HG02798 (cell line): Measurements from ENCODE around the gene OCA2.

Source experiments
- ATAC-seq: cut with Tn5 transposase; IDR thresholded peaks from one replicate; pipeline ENCODE4 v1.9.1; 2021; ENCODE audit warnings: mild to moderate bottlenecking; ENCODE audit not compliant: unreplicated experiment, poor library complexity

OCA2 gene

DNA sequence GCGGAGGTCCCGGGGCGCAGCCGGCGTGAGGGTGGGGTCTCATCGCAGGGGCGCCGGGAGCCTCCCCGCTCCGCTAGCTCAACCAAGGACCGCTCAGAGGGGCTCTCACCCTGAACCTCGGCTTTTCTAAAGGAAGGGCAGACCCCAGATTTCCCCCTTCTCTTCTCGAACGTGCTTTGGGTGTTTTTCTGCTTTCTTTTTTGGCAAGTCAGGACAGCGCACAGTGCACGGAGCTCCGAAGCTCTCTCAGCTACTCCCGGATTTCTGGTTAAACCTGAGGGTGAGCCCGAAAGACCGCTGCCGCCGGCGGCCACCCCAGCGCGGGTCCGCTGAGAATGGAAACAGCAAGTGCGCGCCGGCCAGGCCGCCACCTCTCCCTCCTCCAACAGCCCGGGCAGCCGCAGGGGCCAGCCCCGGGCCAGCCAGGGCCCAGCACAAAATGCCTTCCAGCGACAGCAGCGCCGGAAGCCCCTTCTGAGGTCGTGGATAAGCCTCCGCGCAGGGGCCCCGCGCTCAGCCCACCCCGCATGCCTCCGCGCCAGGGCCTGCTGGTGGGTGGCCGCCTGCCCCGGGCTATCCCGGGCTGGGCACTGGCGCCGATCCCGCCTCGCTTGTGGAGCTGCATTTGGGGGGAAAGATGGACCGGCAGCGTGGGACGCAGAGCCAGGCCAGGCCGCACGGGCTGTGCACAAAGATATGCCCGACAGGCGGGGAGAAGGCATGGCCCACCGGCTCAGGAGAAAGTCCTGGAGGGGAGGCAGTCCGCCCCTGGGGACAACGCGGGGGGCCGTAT, 8.2 kb upstream of the OCA2 start:
- no peak for ATAC-seq

- no peak for ATAC-seq
These were observed 7.4 kb upstream of the OCA2 start for GRCh38 chr15:28106294-28107110.

DNA sequence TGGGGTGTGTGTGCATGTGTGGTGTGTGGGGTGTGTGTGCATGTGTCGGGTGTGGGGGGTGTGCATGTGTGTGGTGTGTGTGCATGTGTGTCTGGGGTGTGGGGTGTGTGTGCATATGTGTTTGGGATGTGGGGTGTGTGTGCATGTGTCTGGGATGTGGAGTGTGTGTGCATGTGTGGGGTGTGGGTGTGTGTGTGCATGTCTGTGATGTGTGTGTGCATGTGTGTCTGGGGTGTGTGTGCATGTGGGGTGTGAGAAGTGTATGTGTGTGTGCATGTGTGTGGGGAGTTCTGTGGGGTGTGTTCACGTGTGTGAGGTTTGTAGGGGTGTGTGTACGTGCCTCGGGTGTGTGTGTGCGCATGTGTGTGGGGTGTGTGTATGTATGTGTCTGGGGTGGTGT, 6.7 kb upstream of the OCA2 start:
- no peak for ATAC-seq

- no peak for ATAC-seq
These were observed 6.2 kb upstream of the OCA2 start for GRCh38 chr15:28105224-28105791.

- no peak for ATAC-seq
These were observed 5.2 kb upstream of the OCA2 start for GRCh38 chr15:28104326-28104725.

GRCh38 chr15:28103831-28104230, 4.7 kb upstream of the OCA2 start:
- ATAC-seq, result no peak

DNA sequence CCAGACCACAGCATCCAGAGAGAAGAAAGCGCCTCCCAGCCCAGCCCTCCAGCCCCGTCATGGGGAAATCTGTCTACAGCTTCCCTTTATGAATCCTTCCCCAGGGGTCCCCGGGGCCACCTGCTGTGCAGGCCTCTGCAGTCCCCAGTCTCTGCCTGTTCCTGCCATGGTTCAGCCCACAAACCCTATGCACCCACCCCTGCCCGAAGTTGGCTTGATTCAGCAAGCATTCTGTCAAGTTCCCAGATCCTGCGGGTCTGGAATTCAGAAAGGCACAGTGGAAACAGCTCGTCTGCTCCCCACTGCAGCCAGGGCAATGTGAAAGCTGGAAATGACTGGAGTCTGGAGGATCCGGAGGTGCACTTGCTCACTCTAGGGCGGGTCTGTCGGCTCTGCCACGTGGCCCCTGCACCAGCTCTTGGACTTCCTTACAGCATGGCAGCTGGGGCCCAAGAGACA, 2.9 kb upstream of the OCA2 start:
- ATAC-seq, result no peak

GRCh38 chr15:28101201-28101600, 2.1 kb upstream of the OCA2 start:
- ATAC-seq, result no peak

GRCh38 chr15:28100516-28101195, 1.5 kb upstream of the OCA2 start:
- no peak for ATAC-seq

DNA sequence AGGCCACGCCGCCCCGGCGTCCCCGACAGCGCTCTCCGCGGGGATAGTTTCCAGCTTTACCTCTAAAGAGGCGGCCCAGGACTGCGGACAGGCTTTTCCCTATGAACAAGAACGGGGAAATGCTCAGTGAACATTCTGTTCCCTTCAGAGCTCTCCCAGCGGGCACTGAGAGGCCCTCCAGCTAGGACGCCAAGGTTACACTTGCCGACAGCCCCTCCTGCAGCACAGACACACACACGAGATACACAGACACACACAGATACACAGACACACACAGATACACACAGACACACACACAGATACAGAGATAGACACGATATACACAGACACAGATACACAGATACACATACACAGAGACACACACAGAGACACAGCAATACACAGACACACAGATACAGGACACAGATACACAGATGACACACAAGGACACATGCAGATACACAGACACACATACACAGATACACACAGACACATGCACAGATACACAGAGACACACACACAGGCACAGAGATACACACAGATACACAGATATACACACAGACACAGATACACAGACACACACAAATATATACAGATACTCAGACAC, 533 bp upstream of the OCA2 start:
- no peak for ATAC-seq

- ATAC-seq, result no peak
These were observed 752 bp downstream of the OCA2 start for GRCh38 chr15:28098360-28098765.

DNA sequence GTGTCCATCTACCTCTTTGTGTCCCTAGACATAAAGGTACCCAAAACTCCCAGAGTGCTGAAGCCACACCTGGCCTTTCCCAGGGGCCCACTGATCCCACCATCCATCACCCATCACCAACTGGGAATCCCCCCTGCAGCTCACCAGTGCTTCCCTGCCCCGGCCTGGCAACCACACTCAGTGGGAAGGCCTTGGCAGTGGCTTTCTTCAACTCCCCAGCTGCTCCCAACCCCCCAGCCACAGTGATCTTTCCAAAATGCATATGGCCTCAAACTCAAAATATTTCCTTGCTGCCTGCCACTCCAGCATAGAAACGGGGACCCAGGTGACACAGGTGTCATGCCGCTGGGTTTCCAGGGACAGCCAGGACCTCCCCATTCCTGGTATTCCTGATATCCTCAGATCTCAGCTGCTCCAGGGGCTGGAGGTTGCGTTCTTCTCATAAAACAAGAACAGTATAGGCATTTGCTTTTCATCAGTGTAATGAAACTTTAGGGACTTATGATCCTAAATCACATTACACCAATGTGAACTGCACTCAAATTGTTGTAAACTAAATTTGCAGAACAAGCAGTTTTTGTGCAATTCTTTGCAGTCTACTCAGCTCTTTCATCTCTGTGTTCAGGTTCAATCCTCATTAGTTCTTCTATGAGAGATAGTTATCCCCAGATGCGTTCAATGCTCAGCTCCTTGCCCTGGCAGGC, 1.3 kb downstream of the OCA2 start:
- no peak for ATAC-seq

- ATAC-seq, result no peak
These were observed 2.3 kb downstream of the OCA2 start for GRCh38 chr15:28096670-28097431.

GRCh38 chr15:28096411-28096669, 2.8 kb downstream of the OCA2 start:
- peak; percentile 12 for ATAC-seq

DNA sequence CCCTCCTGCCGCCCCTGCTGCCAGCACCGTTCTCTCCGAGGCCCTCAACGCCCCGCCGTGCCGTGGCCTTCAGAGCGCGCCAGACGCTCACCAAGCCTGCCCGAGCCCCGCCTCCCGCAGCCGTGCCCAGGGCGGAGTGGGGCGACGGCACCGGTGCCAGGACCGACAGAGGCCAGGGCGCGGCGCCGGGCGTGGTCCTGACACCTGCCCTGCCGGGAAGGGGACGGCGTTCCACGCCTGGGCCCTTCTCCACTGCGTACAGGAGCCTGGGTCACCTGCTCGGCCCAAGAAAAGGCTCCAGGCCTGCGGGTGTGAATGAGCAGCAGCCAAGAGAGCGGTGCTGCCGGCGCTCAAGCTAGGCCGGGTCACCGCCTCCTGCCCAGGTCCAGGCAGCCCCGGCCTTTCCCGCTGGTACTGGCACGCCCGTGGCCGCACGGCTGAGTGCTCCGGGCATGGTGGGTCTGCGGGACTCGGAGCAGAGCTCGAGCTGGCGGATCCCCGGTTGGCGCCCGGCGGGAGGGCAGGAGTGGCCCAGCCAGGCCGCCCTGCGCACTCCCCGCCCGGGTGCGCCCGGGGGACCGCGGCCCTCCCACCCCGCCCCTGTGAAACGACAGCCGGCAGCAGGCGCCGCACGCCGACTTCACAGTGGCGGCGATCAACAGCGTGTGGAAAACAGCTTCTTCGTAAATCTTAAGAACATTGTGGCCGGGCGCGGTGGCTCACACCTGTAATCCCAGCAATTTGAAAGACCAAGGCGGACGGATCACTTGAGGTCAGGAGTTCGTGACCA, 4.2 kb downstream of the OCA2 start:
- no peak for ATAC-seq

- no peak for ATAC-seq
These were observed 5.2 kb downstream of the OCA2 start for GRCh38 chr15:28093752-28094535.

DNA sequence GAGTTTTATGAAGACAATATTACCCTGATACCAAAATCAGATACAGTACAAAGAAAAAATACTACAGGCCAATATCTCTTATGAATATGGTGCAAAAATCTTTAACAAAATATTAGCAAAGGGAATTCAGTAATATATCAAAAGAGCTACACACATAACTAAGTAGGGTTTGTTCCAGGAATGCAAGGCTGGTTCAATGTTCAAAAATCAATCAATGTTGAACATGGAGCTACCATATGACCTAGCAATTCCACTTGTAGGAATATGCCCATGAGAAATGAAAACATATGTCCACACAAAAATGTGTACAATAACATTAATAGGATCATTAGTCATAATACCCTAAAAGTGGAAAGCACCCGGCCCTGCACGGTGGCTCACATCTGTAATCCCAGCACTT, 7.8 kb downstream of the OCA2 start:
- no peak for ATAC-seq
